ENCODE measurements around the gene IL6. TPM values are rescaled to one million over a fixed set of nuclear protein-coding genes. Genes with fewer than 3 reads are reported as not detected.

Gene IL6
- total RNA-seq, 1 experiment from 2014 or later: not detected

DNA sequence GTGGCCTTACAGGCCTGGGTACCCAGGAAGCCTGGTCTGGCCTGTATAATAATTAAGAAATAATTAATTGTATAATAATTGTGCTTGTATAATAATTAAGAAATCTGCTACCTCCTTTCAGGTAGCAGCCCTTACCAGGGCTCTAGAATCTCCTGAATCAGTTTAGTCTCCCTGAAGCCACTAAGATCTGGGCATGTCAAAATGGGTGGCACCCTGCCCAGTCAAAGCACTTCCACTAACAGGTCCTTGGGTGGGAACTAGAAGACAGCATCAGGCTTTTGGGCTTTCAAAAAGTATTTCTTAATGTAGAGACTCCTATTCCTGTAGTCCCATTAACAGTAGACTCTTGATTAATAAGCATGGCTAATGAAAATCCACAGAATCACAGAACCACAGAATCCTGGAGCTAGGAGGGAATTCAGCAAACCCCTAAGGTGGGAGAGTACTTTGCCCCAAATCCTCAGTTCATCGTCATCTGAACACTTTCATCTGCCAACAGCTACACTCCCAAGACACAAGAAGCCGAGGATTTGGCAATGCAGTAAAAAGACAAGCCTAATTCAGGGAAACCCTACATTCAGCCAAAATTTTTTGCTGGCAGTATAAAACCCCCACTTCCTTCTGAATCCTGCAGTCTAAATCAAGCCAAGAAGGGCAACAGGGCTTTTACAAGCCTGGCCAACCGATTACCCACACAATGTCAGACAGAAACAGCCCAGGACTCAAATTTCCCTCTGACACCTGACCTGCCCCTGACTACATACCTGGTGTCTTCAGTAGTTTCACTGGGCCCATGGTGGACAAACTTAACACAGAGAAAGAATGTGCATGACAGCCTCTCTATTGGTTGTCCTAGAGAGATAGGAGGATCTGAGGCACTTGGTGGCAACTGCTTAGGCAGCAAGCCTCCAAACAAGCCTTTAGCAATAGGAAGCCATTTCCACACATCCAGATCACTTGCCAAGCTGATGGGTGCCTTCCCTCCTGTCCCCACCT is 5.9 kb upstream of the IL6 start:
- no peak overlapping the region for H3K27ac ChIP-seq (ENCODE audit: low read depth, low read length)
- no peak overlapping the region for H3K4me2 ChIP-seq (ENCODE audit: low read length)
- POLR2A ChIA-PET: no interaction called here
- H3K4me3 ChIP-seq (replicated peaks in 1 of 2; ENCODE audit: low read depth in 1 of 2, low read length in 2 of 2): no peak overlapping the region
- H3K27me3 ChIP-seq (ENCODE audit: insufficient read depth, low read length): no peaks in the 10 kb centered on the region
- no peaks in the 10 kb centered on the region for H4K20me1 ChIP-seq (ENCODE audit: insufficient read depth)
- no TSS peak for BruUV-seq (replicated peaks)
- H3K9ac ChIP-seq (ENCODE audit: low read length): no peak overlapping the region
- ATAC-seq: no peak
- no peak overlapping the region for H2AFZ ChIP-seq (ENCODE audit: low read depth, low read length, poor library complexity, severe bottlenecking)
- peaks cover 0 to 6% of the 10 kb centered on the region in 2 experiments; a peak in 1 of 4 replicates for H3K4me1 ChIP-seq (ENCODE audit: control insufficient read depth in 1 of 2, insufficient read depth in 2 of 2, low read length in 2 of 2)
- CTCF ChIA-PET: no interaction called here
- H3K79me2 ChIP-seq (ENCODE audit: insufficient read depth, low read length): no peaks in the 10 kb centered on the region
- H3K36me3 ChIP-seq (ENCODE audit: control insufficient read depth in 1 of 2, insufficient read depth in 2 of 2, low read length in 2 of 2): no peaks in the 10 kb centered on the region
- no peaks in the 10 kb centered on the region for H3K9me3 ChIP-seq (ENCODE audit: control insufficient read depth in 1 of 2, insufficient read depth in 1 of 2, low read depth in 1 of 2, low read length in 2 of 2)
- intact Hi-C loops (cut with micrococcal nuclease): no loop called here
- RAD21 ChIA-PET (ENCODE audit: low non-redundant PET in 1 of 2, low total read pairs in 2 of 2, uncharacterized antibody in 2 of 2, unreplicated experiment in 2 of 2): no interaction called here
- no peak for DNase-seq (ENCODE audit: low read depth, low spot score)
- H3K9me2 ChIP-seq (ENCODE audit: insufficient read depth): no peaks in the 10 kb centered on the region
- TF ChIP-seq EGR1 (IDR thresholded peaks at IDR 0.05; ENCODE audit: low read depth): no peak
- no peak for TF ChIP-seq ATF3 (IDR thresholded peaks at IDR 0.05)
- no peak for TF ChIP-seq RAD21 (IDR thresholded peaks at IDR 0.05; ENCODE audit: low read depth)
- TF ChIP-seq, protein P1, sequence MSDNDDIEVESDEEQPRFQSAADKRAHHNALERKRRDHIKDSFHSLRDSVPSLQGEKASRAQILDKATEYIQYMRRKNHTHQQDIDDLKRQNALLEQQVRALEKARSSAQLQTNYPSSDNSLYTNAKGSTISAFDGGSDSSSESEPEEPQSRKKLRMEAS (IDR thresholded peaks at IDR 0.05): no peak
- TF ChIP-seq FOSL1 (IDR thresholded peaks at IDR 0.05; ENCODE audit: low read depth): no peak
- TF ChIP-seq SP1 (IDR thresholded peaks at IDR 0.05; ENCODE audit: low read depth): no peak
- TF ChIP-seq ZNF274 (IDR thresholded peaks at IDR 0.05; ENCODE audit: low read depth, low read length): no peak
- no peak for TF ChIP-seq EZH2phosphoT487 (IDR thresholded peaks at IDR 0.05; ENCODE audit: borderline replicate concordance)
- TF ChIP-seq ZFX (IDR thresholded peaks at IDR 0.05): no peak
- no peak for TF ChIP-seq POLR2AphosphoS5 (IDR thresholded peaks at IDR 0.05; ENCODE audit: low read depth, low read length)
- TF ChIP-seq ELF1 (IDR thresholded peaks at IDR 0.05; ENCODE audit: borderline replicate concordance, low read depth): no peak
- TF ChIP-seq YY1 (IDR thresholded peaks at IDR 0.05; ENCODE audit: extremely low read depth, insufficient replicate concordance, low read depth, low read length): no peak
- TF ChIP-seq SRF (IDR thresholded peaks at IDR 0.05; ENCODE audit: low read depth): no peak
- no peak for TF ChIP-seq JUND (IDR thresholded peaks at IDR 0.05)
- no peak for TF ChIP-seq CTCF (IDR thresholded peaks at IDR 0.05 in 2 of 3, conservative IDR thresholded peaks at IDR 0.05 in 1 of 3; ENCODE audit: borderline replicate concordance in 1 of 3, insufficient read depth in 1 of 3, low read depth in 2 of 3, low read length in 2 of 3)
- TF ChIP-seq SIN3A (IDR thresholded peaks at IDR 0.05; ENCODE audit: low read depth): no peak
- no peak for TF ChIP-seq CBX3 (IDR thresholded peaks at IDR 0.05; ENCODE audit: low read depth)
- TF ChIP-seq TCF7L2 (IDR thresholded peaks at IDR 0.05; ENCODE audit: borderline replicate concordance, extremely low read depth, insufficient read depth, insufficient read length): no peak

All from HCT116 (cell line).